ENCODE measurements around the gene TRPM5.

- TF ChIP-seq FOXP4 (CRISPR knock-in tag; IDR thresholded peaks at IDR 0.05; ENCODE audit: borderline replicate concordance) (no peak), CBX2 (IDR thresholded peaks at IDR 0.05; ENCODE audit: insufficient read depth, low read length, poor library complexity, severe bottlenecking) (no peak), EP300 (IDR thresholded peaks at IDR 0.05; ENCODE audit: low read length) (no peak), MAFK (IDR thresholded peaks at IDR 0.05; ENCODE audit: low read length) (no peak), CTCF (IDR thresholded peaks at IDR 0.05 in 2 of 3, conservative IDR thresholded peaks at IDR 0.05 in 1 of 3; ENCODE audit: insufficient read depth in 2 of 3, low read depth in 1 of 3, low read length in 3 of 3) (no peak), RB1 (IDR thresholded peaks at IDR 0.05; ENCODE audit: low read depth) (no peak), KDM5B (IDR thresholded peaks at IDR 0.05; ENCODE audit: insufficient replicate concordance, low read depth, low read length) (no peak), NRF1 (conservative IDR thresholded peaks at IDR 0.05 in 1 of 2, IDR thresholded peaks at IDR 0.05 in 1 of 2) (no peak)
Observed at GRCh38 chr11:2466069-2466801, 21.9 kb upstream of the TRPM5 start.

Data from K562 (cell line).